GM03348 (cell line): ENCODE measurements around the gene STX1B.

Source experiments
- DNase-seq: peaks from one replicate; pipeline ENCODE4 v3.0.0; 2012; ENCODE audit warnings: low spot score

The STX1B gene

GRCh38 chr16:30979170-30980022, 31.0 kb downstream of the STX1B start:
- DNase-seq: no peak

GRCh38 chr16:30977502-30977901, 32.9 kb downstream of the STX1B start:
- no peak for DNase-seq

- no peak for DNase-seq
These were observed 34.0 kb downstream of the STX1B start for GRCh38 chr16:30976486-30976885.

DNA sequence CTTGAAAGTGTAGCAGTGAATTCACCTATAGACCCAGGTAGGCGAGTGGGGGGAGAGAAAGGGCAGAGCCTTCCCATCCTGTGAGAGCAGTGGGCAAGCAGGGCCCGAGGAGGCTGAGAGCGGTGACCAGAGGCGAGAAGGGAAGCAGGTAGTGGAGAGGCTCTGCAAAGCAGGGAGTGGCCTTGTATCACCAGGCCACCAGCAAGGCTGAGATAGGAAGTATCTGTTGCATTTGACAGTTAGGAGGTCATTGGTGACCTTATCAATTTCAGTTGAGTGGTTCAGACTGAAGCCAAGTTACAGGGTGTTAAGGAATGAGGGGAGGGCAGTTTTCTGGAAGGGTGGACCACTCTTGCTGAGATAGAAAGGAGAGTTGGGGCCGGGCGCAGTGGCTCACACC, 36.1 kb downstream of the STX1B start:
- DNase-seq: no peak

DNA sequence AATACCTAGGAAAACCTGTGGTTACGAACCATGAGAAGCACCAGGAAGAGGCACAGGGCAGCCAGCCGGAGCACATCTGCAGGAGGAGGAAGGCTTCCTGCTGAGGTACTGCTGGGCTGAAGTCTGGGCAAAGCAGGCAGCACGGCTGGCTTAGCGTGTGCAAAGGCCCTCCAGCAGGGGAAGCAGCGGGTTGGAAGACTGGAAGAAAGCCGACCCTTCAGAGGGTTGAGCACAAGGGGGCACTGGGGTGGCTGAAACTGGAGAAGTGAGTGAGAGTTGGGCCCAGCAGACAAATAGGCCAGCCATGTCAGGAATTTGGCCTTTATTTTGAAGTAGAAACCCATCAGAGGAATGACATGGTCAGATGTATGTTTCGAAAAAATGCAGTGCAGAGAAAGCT, 37.6 kb downstream of the STX1B start:
- DNase-seq: no peak

DNA sequence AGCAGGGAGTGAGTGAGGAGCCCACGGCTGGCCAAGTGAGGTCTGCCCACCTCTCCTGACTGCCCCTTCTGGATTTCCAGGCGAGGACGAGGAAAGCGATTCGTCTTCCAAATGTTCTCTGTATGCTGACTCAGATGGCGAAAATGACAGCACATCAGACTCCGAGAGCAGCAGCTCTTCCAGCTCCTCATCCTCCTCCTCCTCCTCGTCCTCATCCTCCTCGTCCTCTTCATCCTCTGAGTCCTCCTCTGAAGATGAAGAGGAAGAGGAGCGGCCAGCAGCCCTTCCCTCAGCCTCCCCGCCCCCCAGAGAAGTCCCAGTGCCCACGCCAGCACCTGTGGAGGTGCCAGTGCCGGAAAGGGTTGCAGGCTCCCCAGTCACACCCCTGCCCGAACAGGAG, 39.1 kb downstream of the STX1B start:
- DNase-seq: no peak

DNA sequence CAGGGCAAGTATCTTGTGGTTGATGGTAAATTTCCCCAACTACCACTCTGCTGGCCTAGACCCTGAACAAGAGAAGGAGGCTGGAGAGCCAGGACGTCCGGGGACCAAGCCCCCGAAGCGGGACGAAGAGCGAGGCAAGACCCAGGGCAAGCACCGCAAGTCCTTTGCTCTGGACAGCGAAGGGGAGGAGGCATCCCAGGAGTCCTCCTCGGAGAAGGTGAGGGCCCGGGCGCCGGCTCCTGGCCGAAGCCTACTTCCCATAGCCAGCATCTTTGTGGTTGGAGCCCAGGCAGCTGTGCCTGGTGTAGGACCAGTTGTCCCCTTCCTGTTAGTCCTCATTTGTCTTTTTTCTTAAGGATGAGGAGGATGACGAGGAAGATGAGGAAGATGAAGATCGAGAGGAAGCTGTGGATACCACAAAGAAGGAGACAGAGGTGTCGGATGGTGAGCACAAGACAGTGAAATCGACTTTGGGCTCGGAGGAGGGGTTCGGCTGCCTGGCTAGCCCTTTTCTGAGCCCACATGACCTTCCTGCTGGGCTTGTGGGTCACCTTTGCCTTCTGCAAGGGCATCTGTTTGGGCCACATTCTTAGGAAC, 41.1 kb downstream of the STX1B start:
- no peak for DNase-seq

GRCh38 chr16:30967795-30968194, 42.6 kb downstream of the STX1B start:
- no peak for DNase-seq

DNA sequence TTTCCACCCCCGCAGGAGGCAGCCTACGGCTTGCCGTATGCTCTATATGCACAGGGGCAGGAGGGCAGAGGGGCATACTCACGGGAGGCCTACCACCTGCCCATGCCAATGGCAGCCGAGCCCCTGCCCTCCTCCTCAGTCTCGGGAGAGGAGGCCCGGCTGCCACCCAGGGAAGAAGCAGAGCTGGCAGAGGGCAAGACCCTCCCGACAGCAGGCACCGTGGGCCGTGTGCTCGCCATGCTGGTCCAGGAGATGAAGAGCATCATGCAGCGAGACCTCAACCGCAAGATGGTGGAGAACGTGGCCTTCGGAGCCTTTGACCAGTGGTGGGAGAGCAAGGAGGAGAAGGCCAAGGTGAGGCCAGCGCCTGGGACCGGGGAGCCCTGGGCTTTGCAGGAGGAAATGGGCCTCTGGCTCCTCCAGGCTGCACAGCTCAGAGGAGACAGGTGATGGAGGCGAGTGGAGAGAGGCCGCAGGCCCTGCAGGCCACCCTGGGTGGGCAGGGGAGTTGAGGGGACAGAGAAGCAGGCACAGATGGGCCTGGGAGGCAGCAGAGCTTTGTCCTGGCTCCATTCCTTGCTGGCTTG, 44.3 kb downstream of the STX1B start:
- DNase-seq: no peak

DNA sequence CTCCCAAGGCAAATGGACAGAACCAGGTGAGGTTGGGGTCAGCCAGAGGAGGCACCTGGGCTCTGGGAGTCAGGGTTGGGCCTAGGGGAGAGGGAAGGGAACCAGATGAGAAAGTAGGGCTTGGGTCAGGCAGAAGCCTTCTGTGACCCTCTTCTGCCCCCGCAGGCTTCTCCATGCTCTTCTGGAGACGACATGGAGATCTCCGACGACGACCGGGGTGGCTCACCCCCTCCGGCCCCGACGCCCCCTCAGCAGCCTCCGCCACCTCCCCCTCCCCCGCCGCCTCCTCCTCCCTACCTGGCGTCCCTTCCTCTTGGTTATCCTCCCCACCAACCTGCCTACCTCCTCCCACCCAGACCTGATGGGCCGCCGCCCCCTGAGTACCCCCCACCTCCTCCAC, 45.0 kb downstream of the STX1B start:
- no peak for DNase-seq

DNA sequence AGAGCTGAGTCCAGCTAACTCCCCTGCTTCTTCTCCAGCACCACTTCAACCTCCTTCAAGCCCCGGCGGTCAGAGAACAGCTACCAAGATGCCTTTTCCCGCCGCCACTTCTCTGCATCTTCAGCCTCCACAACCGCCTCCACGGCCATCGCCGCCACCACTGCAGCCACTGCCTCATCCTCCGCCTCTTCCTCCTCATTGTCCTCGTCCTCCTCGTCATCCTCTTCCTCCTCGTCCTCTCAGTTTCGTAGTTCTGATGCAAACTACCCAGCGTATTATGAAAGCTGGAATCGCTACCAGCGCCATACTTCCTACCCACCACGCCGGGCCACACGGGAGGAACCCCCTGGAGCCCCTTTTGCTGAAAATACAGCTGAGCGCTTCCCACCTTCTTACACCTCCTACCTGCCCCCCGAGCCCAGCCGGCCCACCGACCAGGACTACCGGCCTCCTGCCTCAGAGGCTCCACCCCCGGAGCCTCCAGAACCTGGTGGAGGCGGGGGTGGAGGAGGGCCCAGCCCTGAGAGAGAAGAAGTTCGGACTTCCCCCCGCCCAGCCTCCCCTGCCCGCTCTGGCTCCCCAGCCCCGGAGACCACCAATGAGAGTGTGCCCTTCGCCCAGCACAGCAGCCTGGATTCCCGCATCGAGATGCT, 45.7 kb downstream of the STX1B start:
- DNase-seq: no peak

DNA sequence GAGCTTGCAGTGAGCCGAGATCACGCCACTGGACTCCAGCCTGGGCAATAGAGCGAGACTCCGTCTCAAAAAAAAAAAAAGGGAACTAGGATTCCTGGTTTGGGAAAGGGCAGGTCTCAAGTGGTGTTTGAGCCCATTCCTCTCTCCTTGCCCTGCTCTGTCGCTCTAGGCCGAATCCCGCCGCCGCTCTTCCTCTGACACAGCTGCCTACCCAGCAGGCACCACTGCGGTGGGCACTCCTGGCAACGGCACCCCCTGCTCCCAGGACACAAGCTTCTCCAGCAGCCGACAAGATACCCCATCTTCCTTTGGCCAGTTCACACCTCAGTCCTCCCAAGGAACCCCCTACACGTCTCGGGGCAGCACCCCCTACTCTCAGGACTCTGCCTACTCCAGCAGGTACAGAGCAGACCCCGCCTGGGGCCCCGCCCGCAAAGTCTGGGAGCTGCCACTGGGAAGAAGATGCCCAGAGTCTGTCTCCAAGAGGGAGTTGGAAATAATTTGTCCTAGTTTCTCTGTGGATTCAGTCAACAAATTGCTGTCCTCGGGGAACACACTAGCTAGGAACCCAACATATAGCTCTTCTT, 46.4 kb downstream of the STX1B start:
- no peak for DNase-seq

DNA sequence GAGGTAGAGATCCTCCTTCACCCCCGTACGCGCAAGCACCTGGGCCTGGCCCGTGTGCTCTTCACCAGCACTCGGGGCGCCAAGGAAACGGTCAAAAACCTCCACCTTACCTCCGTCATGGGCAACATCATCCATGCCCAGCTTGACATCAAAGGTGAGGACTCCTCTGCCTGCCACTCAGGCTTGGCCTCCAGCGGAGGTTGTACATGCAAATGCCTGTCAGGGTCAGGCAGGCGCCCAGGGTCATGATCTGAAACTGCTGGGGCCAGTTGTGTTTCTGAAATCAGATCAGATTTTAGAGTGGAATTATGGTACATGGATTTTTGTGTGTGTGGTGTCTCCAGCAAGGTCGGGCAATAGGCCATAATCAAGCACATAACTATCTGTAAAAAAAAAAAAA, 49.1 kb downstream of the STX1B start:
- DNase-seq: no peak

GRCh38 chr16:30958175-30959079, 52.0 kb downstream of the STX1B start:
- DNase-seq: peak; percentile 91

- DNase-seq: peak; percentile 97
These were observed 52.8 kb downstream of the STX1B start, which contains the start of gene SETD1A for GRCh38 chr16:30957456-30958174. Gene SETD1A, plus strand, starts transcription at chr16:30957754. Its CDS starts 978 bp downstream, at chr16:30958732.

DNA sequence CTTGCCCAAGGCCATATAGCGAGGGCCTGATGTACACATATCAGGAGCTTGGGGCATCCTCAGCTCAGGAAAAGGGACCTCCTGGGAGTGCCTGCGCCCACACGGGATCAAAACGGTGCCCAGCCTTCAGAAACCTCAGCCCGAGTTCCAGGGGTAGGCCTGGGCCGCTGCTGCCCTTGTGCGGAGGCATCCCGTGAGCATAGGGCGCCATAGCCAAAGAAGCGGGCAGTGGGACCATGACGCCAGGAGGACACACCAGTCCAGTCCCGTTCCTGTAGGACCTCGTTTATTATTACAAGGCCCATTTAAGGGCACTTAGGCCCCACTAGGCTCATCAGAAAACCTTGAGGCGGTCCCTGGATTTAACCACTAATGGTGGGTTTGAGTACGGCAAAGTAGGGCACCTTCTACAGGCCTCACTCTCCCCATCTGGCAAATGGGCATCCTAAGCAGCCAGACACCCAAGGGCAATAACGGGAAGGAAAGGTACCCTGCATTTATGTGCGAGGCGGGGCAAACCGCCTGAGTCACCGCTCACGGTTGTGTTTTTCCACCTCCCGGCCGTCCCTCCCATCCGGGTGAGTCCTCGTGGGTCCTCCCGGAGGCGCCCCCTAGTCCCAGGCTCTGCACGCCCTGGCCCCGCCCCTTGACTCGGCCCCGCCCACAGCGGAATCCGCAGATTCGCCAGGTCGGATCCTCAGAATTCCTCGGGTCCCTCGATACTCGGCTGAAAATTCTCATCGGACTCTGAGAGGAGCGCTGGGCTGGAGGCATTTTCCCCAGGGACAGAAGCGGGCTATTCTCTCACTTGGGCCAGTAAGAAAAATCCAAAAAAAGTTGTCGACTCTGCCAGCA, 53.6 kb downstream of the STX1B start:
- DNase-seq: peak; percentile 93

- no peak for DNase-seq
These were observed 55.4 kb downstream of the STX1B start for GRCh38 chr16:30954993-30955392.

DNA sequence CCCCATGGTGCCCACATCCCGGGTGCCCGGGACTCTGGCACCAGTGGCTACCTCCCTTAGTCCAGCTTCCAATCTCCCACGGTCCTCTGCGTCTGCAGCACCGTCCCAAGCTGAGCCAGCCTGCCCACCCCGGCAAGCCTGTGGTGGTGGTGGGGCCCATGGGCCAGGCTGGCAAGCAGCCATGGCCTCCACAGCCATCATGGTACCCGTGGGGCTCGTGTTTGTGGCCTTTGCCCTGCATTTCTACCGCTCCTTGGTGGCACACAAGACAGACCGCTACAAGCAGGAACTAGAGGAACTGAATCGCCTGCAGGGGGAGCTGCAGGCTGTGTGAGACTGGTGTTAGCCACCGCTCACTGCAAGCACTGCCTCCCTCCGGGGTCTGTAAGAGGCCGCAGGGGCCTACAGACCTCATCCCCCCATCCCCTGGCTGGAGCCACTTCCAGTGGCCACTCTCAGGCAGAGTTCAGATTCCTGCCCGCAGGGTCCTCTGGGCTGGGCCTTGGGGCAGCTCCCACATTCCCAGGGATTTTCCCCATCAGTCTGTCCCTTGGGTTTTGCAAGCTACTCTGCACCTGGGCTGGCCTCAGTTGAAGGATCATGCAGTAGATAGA, 56.8 kb downstream of the STX1B start:
- DNase-seq: peak; percentile 59

- DNase-seq: no peak
These were observed 57.3 kb downstream of the STX1B start for GRCh38 chr16:30953111-30953510.
